Measurements from ENCODE around the gene CXCL11. TPM values are rescaled to one million over a fixed set of nuclear protein-coding genes. Genes with fewer than 3 reads are reported as not detected.
"Not testable (repeated sequence)": the region's sequence is repeated elsewhere in the genome, so short reads cannot be mapped to it uniquely, and the experiment has no call there.

CXCL11 gene
- total RNA-seq, 2 experiments from 2014 or later: not detected

DNA sequence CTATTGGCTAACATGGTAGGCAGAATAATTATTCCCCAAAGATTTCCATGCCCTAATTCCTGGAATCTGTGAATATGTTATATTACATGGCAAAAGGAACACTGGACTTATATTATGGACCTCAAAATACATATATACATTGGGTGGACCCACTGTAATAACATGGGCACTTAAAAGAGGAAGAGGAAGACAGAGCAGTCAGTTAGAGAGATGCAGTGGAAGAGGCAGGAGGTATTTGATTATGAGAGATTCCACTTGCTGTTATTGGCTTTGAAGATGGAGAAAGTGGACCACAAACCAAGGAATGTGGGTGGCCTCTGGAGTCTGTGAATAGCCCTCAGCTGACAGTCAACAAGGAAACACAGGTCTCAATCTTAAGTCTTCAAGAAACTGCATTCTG, 24.6 kb upstream of the CXCL11 start:
- no peaks in the 10 kb centered on the region for H3K36me3 Mint-ChIP-seq (ENCODE audit: low read depth)
- no peak overlapping the region for H3K27ac Mint-ChIP-seq
- CTCF ChIA-PET: interaction anchor here (5.1 kb wide), 1 partner anchor 65 kb away, joined by 56 read pairs; no protein-coding TSS in a partner anchor
- H3K4me1 Mint-ChIP-seq (ENCODE audit: low read depth): peaks cover 49% of the 10 kb centered on the region
- DNase-seq: no peak
- intact Hi-C loops (cut with micrococcal nuclease): no loop called here
- H3K27me3 Mint-ChIP-seq (ENCODE audit: low read depth): peaks cover 33% of the 10 kb centered on the region
- no peak overlapping the region for H3K4me3 Mint-ChIP-seq
- no peaks in the 10 kb centered on the region for H3K9me3 Mint-ChIP-seq

DNA sequence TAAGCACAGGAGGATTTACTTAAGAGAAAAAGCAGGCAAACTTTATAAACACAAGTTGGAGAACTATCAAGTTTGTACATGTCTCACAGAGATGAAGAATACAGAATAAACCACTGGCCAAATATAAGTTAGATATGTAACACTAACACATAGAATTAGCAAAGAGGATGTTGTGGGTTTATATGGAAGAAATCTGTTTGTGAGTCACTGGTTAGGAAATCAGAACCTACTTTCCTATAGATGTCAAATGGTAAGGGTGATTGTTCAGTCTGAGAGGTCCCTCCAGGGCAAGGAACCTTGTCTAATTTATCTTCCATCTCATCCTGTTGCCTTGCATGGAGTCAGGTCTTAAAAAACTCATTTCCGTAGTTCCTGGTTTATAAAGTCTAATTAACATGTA, 23.9 kb upstream of the CXCL11 start:
- Mint-ChIP-seq H3K27ac (no peak overlapping the region), H3K36me3 (ENCODE audit: low read depth) (no peaks in the 10 kb centered on the region), H3K4me1 (ENCODE audit: low read depth) (peaks cover 57% of the 10 kb centered on the region), H3K4me3 (no peak overlapping the region), H3K27me3 (ENCODE audit: low read depth) (peaks cover 40% of the 10 kb centered on the region), H3K9me3 (no peaks in the 10 kb centered on the region)
- intact Hi-C loops (cut with micrococcal nuclease): loop anchor here (2.0 to 10.0 kb wide), 7 partner anchors 153 to 1528 kb away; partner anchors contain the start of genes CCNI, G3BP2 and SCARB2
- no peak for DNase-seq
- CTCF ChIA-PET: no interaction called here

DNA sequence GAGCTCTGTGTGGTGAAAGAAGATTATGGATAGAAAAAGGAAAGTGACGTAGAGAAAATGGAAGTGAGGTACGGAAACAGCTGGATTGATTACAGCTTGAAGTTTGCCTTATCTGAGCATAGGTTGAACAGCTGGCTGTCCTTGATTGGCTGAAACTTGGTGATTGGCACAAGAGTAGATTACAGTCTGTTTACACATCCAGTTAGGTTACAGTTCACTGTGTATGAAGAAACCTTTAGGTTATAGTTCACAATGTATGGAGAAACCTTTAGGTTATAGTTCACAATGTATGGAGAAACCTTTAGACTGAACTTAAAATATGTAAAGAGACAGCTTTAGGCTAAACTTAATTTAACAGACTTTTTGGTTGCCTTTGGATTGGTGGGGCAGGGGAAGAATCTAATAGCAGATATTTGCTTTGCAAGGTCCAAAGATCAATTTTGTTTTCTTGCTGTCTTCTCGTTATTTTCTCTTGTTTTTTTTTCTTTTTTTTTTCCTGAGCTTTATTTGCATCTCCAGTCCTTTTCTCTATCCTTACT, 23.1 kb upstream of the CXCL11 start:
- Mint-ChIP-seq H3K27me3 (ENCODE audit: low read depth) (peaks cover 38% of the 10 kb centered on the region), H3K36me3 (ENCODE audit: low read depth) (no peaks in the 10 kb centered on the region), H3K4me3 (no peak overlapping the region), H3K27ac (no peak overlapping the region), H3K4me1 (ENCODE audit: low read depth) (peaks cover 57% of the 10 kb centered on the region), H3K9me3 (no peaks in the 10 kb centered on the region)
- no peak for DNase-seq
- intact Hi-C loops (cut with micrococcal nuclease): loop anchor here (1.0 to 10.0 kb wide), 11 partner anchors 17 to 1528 kb away; partner anchors contain the start of genes CCNI, G3BP2 and SCARB2
- CTCF ChIA-PET: interaction anchor here (0.6 to 1.6 kb wide), 8 partner anchors 8 to 121 kb away, joined by 3 to 16 read pairs (median 4); partner anchors contain the start of gene SDAD1

DNA sequence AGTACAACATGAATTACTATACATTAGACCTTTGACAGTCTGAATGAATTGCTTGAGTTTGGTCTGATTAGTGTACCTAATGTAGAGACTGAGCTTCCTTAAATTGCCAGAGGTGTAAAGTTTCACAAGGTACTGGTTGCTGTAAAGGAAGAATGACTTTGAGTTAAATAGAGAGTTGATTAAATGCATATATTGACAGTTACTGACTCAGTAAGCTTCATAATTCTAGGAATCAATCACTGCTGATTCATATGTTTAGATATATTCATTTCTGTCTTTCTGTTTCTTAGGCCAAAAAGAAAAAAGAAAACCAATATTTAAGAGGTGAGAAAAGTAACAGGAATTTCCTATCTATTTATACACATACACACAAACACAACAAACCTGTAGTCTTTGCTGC, 22.4 kb upstream of the CXCL11 start:
- Mint-ChIP-seq H3K36me3 (ENCODE audit: low read depth) (no peaks in the 10 kb centered on the region), H3K4me1 (ENCODE audit: low read depth) (peaks cover 57% of the 10 kb centered on the region), H3K27ac (no peak overlapping the region), H3K4me3 (no peak overlapping the region), H3K27me3 (ENCODE audit: low read depth) (peaks cover 42% of the 10 kb centered on the region), H3K9me3 (no peaks in the 10 kb centered on the region)
- CTCF ChIA-PET: interaction anchor here (1.2 to 1.6 kb wide), 5 partner anchors 34 to 121 kb away, joined by 3 to 16 read pairs (median 5); partner anchors contain the start of gene SDAD1
- intact Hi-C loops (cut with micrococcal nuclease): loop anchor here (1.0 to 10.0 kb wide), 11 partner anchors 16 to 1529 kb away; partner anchors contain the start of genes CCNI, G3BP2 and SCARB2
- DNase-seq: no peak

DNA sequence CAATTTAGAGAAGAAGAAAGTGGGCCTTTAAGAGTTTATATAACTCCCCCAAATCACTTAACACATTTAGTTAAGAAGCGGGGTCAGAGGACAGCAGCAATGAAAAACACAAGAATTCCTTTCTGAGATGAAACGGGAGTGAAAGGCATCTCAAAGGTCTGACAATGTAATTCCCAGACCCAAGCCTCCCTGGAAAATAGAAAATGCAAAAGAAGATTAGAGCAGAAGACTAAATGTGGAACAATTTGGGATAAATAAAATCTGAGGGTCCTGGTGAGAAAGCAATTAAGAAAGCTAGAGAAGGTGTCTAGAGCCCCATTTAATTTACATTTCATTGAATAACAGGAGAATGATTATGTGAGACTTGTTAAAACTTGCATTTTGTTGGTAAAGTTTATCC, 19.6 kb upstream of the CXCL11 start:
- no peak for DNase-seq

GRCh38 chr4:76055016-76055415, 19.1 kb upstream of the CXCL11 start:
- Mint-ChIP-seq H3K27ac (no peak overlapping the region), H3K4me1 (ENCODE audit: low read depth) (peaks cover 40% of the 10 kb centered on the region), H3K36me3 (ENCODE audit: low read depth) (no peaks in the 10 kb centered on the region), H3K9me3 (no peaks in the 10 kb centered on the region), H3K4me3 (no peak overlapping the region), H3K27me3 (ENCODE audit: low read depth) (peaks cover 30% of the 10 kb centered on the region)
- peak; percentile 58 for DNase-seq
- intact Hi-C loops (cut with micrococcal nuclease): loop anchor here (5.0 to 10.0 kb wide), 6 partner anchors 157 to 1532 kb away; partner anchors contain the start of genes CCNI, G3BP2 and SCARB2
- CTCF ChIA-PET: interaction anchor here (1.2 to 2.2 kb wide), 3 partner anchors 12 to 59 kb away, joined by 3 to 25 read pairs (median 3); no protein-coding TSS in a partner anchor

More for the DNA sequence above, 19.6 kb upstream of the CXCL11 start:
- CTCF ChIA-PET: interaction anchor here (1.0 to 1.2 kb wide), 2 partner anchors 11 to 59 kb away, joined by 3 to 4 read pairs; no protein-coding TSS in a partner anchor
- Mint-ChIP-seq H3K9me3 (no peaks in the 10 kb centered on the region), H3K4me1 (ENCODE audit: low read depth) (peaks cover 44% of the 10 kb centered on the region), H3K4me3 (no peak overlapping the region), H3K27ac (no peak overlapping the region), H3K36me3 (ENCODE audit: low read depth) (no peaks in the 10 kb centered on the region), H3K27me3 (ENCODE audit: low read depth) (peaks cover 34% of the 10 kb centered on the region)
- intact Hi-C loops (cut with micrococcal nuclease): loop anchor here (5.0 to 10.0 kb wide), 6 partner anchors 157 to 1532 kb away; partner anchors contain the start of genes CCNI, G3BP2 and SCARB2

- CTCF ChIA-PET: interaction anchor here (0.7 to 2.2 kb wide), 5 partner anchors 14 to 158 kb away, joined by 3 to 25 read pairs (median 3); no protein-coding TSS in a partner anchor
- Mint-ChIP-seq H3K27ac (no peak overlapping the region), H3K36me3 (ENCODE audit: low read depth) (no peaks in the 10 kb centered on the region), H3K4me1 (ENCODE audit: low read depth) (peaks cover 29% of the 10 kb centered on the region), H3K4me3 (no peak overlapping the region), H3K27me3 (ENCODE audit: low read depth) (peaks cover 32% of the 10 kb centered on the region), H3K9me3 (no peaks in the 10 kb centered on the region)
- intact Hi-C loops (cut with micrococcal nuclease): loop anchor here (10.0 kb wide), 1 partner anchor 379 kb away; the partner anchor contains the start of gene G3BP2
- no peak for DNase-seq
These were observed 17.9 kb upstream of the CXCL11 start for GRCh38 chr4:76053730-76054129.

- intact Hi-C loops (cut with micrococcal nuclease): loop anchor here (10.0 kb wide), 1 partner anchor 376 kb away; the partner anchor contains the start of gene G3BP2
- not testable (repeated sequence) for DNase-seq; H3K27ac Mint-ChIP-seq; H3K4me1 Mint-ChIP-seq (ENCODE audit: low read depth); H3K36me3 Mint-ChIP-seq (ENCODE audit: low read depth); H3K4me3 Mint-ChIP-seq; H3K9me3 Mint-ChIP-seq
- CTCF ChIA-PET: interaction anchor here (1.2 kb wide), 2 partner anchors 26 to 55 kb away, joined by 3 read pairs; no protein-coding TSS in a partner anchor
- peaks cover 30% of the 10 kb centered on the region for H3K27me3 Mint-ChIP-seq (ENCODE audit: low read depth)
These were observed 14.7 kb upstream of the CXCL11 start for GRCh38 chr4:76050560-76051050.

- H3K36me3 Mint-ChIP-seq (ENCODE audit: low read depth); H3K9me3 Mint-ChIP-seq; H3K27ac Mint-ChIP-seq; H3K4me3 Mint-ChIP-seq; DNase-seq; H3K4me1 Mint-ChIP-seq (ENCODE audit: low read depth): not testable (repeated sequence)
- intact Hi-C loops (cut with micrococcal nuclease): loop anchor here (10.0 kb wide), 1 partner anchor 375 kb away; the partner anchor contains the start of gene G3BP2
- peaks cover 24% of the 10 kb centered on the region for H3K27me3 Mint-ChIP-seq (ENCODE audit: low read depth)
- CTCF ChIA-PET: interaction anchor here (1.2 kb wide), 2 partner anchors 25 to 54 kb away, joined by 3 read pairs; no protein-coding TSS in a partner anchor
These were observed 14.1 kb upstream of the CXCL11 start for GRCh38 chr4:76049860-76050416.

DNA sequence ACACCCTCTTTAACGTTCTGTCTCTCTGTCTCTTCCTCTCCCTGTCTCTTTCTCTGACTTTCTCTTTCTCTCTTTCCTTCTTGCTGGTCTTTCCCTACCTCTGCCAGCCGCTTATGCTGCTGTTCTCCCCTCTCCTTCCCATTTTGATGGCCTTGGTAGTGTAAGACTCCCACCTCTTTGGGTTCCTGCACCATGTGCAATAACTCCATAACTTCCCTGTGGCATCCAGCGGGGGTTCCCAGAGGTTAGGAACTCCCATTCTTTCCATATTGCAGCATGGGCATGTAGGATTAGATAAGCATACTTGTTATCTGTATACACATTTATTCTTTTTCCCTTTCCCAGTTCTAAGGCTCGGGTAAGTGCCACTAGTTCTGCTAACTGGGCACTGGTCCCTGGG, 8.8 kb upstream of the CXCL11 start:
- H3K4me1 Mint-ChIP-seq (ENCODE audit: low read depth): peaks cover 13% of the 10 kb centered on the region
- H3K27ac Mint-ChIP-seq; H3K4me3 Mint-ChIP-seq; H3K9me3 Mint-ChIP-seq; DNase-seq; CTCF ChIA-PET; H3K36me3 Mint-ChIP-seq (ENCODE audit: low read depth); intact Hi-C loops (cut with micrococcal nuclease): not testable (repeated sequence)
- H3K27me3 Mint-ChIP-seq (ENCODE audit: low read depth): peaks cover 16% of the 10 kb centered on the region

GRCh38 chr4:76043306-76043705, 7.4 kb upstream of the CXCL11 start:
- CTCF ChIA-PET; H3K4me3 Mint-ChIP-seq; H3K27me3 Mint-ChIP-seq (ENCODE audit: low read depth); DNase-seq; H3K27ac Mint-ChIP-seq; intact Hi-C loops (cut with micrococcal nuclease); H3K9me3 Mint-ChIP-seq; H3K36me3 Mint-ChIP-seq (ENCODE audit: low read depth): not testable (repeated sequence)
- H3K4me1 Mint-ChIP-seq (ENCODE audit: low read depth): peaks cover 13% of the 10 kb centered on the region

All from activated naive CD4-positive, alpha-beta T cell treated with anti-CD3 and anti-CD28 coated beads for 36 hours (primary cell).